GM23338 (cell line): ENCODE data around the gene ZFYVE28.

Experiments
- CREB1 ChIP-seq: fragments of 250-450 bp; sonication (Bioruptor Pico); IDR thresholded peaks from 2 replicates; pipeline ENCODE4 v1.5.0; 2020; ENCODE audit warnings: low read depth, mild to moderate bottlenecking, moderate library complexity
- EZH2 ChIP-seq: fragments of 200-600 bp; sonication (generic); IDR thresholded peaks from one replicate; pipeline ENCODE4 v1.8.0; 2017; ENCODE audit warnings: antibody characterized with exemption, mild to moderate bottlenecking, low read depth; ENCODE audit not compliant: unreplicated experiment
- EZH2phosphoT487 ChIP-seq: fragments of 200-600 bp; sonication (generic); IDR thresholded peaks from one replicate; pipeline ENCODE4 v1.8.1; 2018; ENCODE audit warnings: antibody characterized with exemption; ENCODE audit not compliant: unreplicated experiment
- JUNB ChIP-seq: IDR thresholded peaks from one replicate; pipeline ENCODE4 v1.6.1; 2016; ENCODE audit warnings: antibody characterized with exemption; ENCODE audit not compliant: unreplicated experiment
- POLR2AphosphoS5 ChIP-seq: IDR thresholded peaks from 2 replicates; pipeline ENCODE4 v1.6.1; 2016; ENCODE audit warnings: antibody characterized with exemption, low read depth
- STAT1 ChIP-seq: IDR thresholded peaks from one replicate; pipeline ENCODE4 v1.6.1; 2016; ENCODE audit warnings: antibody characterized with exemption; ENCODE audit not compliant: unreplicated experiment
- ZNF114 ChIP-seq: fragments of 250-450 bp; sonication (Bioruptor Pico); IDR thresholded peaks from 2 replicates; pipeline ENCODE4 v1.5.0; 2020; ENCODE audit warnings: mild to moderate bottlenecking, moderate library complexity
- ZNF331 ChIP-seq: fragments of 250-450 bp; sonication (Bioruptor Pico); IDR thresholded peaks from 2 replicates; pipeline ENCODE4 v1.5.0; 2020; ENCODE audit warnings: low read depth, mild to moderate bottlenecking, moderate library complexity
- TF ChIP-seq, protein P1 (sequence below), 2 experiments: fragments of 200-600 bp in 1 of 2; sonication (generic) in 1 of 2; conservative IDR thresholded peaks; 2 replicates each; pipeline versions ENCODE4 v1.5.1 to v1.6.1; 2016 to 2017; ENCODE audit warnings: antibody characterized with exemption in 2 of 2, low read depth in 2 of 2, mild to moderate bottlenecking in 2 of 2, moderate library complexity in 1 of 2
- TF ChIP-seq, protein P2 (sequence below): IDR thresholded peaks from 2 replicates; pipeline ENCODE4 v1.6.1; 2016; ENCODE audit warnings: antibody characterized with exemption
- TF ChIP-seq, protein P3 (sequence below): IDR thresholded peaks from one replicate; pipeline ENCODE4 v1.6.1; 2018; ENCODE audit warnings: antibody characterized with exemption; ENCODE audit not compliant: unreplicated experiment
- TF ChIP-seq, protein P4 (sequence below): fragments of 250-450 bp; sonication (Bioruptor Pico); IDR thresholded peaks from 2 replicates; pipeline ENCODE4 v1.5.0; 2020; ENCODE audit warnings: mild to moderate bottlenecking, moderate library complexity

DNA sequence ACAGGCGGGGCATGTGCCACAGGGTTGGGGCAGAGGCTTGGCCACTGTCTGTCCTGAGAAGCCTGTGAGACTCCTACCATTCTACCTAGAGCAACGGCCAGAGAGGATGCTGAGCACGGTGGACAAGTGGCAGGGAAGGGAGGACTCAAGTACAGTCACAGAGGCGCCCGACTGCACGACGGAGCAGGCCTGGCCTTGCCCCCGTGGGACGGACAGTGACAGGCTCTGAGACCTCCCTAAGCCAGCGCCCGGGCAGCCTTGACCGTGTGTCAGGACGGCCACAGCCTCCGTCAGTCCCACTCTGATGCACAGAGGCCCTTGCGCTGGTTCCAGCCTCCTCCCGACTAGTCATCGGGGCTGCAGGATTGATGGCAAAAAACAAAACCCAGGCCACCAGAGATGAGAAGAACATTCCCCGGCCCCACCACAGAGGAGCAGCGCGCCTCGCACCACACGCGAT, 119.9 kb downstream of the ZFYVE28 start:
- TF ChIP-seq, protein P1, sequence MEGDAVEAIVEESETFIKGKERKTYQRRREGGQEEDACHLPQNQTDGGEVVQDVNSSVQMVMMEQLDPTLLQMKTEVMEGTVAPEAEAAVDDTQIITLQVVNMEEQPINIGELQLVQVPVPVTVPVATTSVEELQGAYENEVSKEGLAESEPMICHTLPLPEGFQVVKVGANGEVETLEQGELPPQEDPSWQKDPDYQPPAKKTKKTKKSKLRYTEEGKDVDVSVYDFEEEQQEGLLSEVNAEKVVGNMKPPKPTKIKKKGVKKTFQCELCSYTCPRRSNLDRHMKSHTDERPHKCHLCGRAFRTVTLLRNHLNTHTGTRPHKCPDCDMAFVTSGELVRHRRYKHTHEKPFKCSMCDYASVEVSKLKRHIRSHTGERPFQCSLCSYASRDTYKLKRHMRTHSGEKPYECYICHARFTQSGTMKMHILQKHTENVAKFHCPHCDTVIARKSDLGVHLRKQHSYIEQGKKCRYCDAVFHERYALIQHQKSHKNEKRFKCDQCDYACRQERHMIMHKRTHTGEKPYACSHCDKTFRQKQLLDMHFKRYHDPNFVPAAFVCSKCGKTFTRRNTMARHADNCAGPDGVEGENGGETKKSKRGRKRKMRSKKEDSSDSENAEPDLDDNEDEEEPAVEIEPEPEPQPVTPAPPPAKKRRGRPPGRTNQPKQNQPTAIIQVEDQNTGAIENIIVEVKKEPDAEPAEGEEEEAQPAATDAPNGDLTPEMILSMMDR (conservative IDR thresholded peaks at IDR 0.05; ENCODE audit: low read depth in 2 of 2) = no peak
- TF ChIP-seq POLR2AphosphoS5 = no peak
- no peak for TF ChIP-seq EZH2phosphoT487
- TF ChIP-seq, protein P2, sequence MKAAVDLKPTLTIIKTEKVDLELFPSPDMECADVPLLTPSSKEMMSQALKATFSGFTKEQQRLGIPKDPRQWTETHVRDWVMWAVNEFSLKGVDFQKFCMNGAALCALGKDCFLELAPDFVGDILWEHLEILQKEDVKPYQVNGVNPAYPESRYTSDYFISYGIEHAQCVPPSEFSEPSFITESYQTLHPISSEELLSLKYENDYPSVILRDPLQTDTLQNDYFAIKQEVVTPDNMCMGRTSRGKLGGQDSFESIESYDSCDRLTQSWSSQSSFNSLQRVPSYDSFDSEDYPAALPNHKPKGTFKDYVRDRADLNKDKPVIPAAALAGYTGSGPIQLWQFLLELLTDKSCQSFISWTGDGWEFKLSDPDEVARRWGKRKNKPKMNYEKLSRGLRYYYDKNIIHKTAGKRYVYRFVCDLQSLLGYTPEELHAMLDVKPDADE = no peak
- no peak for TF ChIP-seq EZH2
- no peak for TF ChIP-seq STAT1
- TF ChIP-seq, protein P3, sequence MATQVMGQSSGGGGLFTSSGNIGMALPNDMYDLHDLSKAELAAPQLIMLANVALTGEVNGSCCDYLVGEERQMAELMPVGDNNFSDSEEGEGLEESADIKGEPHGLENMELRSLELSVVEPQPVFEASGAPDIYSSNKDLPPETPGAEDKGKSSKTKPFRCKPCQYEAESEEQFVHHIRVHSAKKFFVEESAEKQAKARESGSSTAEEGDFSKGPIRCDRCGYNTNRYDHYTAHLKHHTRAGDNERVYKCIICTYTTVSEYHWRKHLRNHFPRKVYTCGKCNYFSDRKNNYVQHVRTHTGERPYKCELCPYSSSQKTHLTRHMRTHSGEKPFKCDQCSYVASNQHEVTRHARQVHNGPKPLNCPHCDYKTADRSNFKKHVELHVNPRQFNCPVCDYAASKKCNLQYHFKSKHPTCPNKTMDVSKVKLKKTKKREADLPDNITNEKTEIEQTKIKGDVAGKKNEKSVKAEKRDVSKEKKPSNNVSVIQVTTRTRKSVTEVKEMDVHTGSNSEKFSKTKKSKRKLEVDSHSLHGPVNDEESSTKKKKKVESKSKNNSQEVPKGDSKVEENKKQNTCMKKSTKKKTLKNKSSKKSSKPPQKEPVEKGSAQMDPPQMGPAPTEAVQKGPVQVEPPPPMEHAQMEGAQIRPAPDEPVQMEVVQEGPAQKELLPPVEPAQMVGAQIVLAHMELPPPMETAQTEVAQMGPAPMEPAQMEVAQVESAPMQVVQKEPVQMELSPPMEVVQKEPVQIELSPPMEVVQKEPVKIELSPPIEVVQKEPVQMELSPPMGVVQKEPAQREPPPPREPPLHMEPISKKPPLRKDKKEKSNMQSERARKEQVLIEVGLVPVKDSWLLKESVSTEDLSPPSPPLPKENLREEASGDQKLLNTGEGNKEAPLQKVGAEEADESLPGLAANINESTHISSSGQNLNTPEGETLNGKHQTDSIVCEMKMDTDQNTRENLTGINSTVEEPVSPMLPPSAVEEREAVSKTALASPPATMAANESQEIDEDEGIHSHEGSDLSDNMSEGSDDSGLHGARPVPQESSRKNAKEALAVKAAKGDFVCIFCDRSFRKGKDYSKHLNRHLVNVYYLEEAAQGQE = no peak
- no peak for TF ChIP-seq JUNB
- no peak for TF ChIP-seq ZNF114 (CRISPR knock-in tag)
- no peak for TF ChIP-seq ZNF331 (CRISPR knock-in tag)
- no peak for TF ChIP-seq CREB1 (CRISPR knock-in tag)
- TF ChIP-seq, protein P4, sequence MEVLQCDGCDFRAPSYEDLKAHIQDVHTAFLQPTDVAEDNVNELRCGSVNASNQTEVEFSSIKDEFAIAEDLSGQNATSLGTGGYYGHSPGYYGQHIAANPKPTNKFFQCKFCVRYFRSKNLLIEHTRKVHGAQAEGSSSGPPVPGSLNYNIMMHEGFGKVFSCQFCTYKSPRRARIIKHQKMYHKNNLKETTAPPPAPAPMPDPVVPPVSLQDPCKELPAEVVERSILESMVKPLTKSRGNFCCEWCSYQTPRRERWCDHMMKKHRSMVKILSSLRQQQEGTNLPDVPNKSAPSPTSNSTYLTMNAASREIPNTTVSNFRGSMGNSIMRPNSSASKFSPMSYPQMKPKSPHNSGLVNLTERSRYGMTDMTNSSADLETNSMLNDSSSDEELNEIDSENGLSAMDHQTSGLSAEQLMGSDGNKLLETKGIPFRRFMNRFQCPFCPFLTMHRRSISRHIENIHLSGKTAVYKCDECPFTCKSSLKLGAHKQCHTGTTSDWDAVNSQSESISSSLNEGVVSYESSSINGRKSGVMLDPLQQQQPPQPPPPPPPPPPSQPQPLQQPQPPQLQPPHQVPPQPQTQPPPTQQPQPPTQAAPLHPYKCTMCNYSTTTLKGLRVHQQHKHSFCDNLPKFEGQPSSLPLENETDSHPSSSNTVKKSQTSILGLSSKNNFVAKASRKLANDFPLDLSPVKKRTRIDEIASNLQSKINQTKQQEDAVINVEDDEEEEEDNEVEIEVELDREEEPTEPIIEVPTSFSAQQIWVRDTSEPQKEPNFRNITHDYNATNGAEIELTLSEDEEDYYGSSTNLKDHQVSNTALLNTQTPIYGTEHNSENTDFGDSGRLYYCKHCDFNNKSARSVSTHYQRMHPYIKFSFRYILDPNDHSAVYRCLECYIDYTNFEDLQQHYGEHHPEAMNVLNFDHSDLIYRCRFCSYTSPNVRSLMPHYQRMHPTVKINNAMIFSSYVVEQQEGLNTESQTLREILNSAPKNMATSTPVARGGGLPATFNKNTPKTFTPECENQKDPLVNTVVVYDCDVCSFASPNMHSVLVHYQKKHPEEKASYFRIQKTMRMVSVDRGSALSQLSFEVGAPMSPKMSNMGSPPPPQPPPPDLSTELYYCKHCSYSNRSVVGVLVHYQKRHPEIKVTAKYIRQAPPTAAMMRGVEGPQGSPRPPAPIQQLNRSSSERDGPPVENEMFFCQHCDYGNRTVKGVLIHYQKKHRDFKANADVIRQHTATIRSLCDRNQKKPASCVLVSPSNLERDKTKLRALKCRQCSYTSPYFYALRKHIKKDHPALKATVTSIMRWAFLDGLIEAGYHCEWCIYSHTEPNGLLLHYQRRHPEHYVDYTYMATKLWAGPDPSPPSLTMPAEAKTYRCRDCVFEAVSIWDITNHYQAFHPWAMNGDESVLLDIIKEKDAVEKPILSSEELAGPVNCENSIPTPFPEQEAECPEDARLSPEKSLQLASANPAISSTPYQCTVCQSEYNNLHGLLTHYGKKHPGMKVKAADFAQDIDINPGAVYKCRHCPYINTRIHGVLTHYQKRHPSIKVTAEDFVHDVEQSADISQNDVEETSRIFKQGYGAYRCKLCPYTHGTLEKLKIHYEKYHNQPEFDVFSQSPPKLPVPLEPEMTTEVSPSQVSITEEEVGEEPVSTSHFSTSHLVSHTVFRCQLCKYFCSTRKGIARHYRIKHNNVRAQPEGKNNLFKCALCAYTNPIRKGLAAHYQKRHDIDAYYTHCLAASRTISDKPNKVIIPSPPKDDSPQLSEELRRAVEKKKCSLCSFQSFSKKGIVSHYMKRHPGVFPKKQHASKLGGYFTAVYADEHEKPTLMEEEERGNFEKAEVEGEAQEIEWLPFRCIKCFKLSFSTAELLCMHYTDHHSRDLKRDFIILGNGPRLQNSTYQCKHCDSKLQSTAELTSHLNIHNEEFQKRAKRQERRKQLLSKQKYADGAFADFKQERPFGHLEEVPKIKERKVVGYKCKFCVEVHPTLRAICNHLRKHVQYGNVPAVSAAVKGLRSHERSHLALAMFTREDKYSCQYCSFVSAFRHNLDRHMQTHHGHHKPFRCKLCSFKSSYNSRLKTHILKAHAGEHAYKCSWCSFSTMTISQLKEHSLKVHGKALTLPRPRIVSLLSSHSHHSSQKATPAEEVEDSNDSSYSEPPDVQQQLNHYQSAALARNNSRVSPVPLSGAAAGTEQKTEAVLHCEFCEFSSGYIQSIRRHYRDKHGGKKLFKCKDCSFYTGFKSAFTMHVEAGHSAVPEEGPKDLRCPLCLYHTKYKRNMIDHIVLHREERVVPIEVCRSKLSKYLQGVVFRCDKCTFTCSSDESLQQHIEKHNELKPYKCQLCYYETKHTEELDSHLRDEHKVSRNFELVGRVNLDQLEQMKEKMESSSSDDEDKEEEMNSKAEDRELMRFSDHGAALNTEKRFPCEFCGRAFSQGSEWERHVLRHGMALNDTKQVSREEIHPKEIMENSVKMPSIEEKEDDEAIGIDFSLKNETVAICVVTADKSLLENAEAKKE (CRISPR knock-in tag) = no peak
